C4-2B (cell line): Measurements from ENCODE around the gene PAM.

Source experiments
- ZFX ChIP-seq: fragments of 450-650 bp; IDR thresholded peaks from 2 replicates; pipeline ENCODE4 v1.6.1; 2017
- TF ChIP-seq, protein P1 (sequence below): fragments of 450-650 bp; conservative IDR thresholded peaks from 2 replicates; pipeline ENCODE4 v1.5.1; 2017; ENCODE audit warnings: mild to moderate bottlenecking

DNA sequence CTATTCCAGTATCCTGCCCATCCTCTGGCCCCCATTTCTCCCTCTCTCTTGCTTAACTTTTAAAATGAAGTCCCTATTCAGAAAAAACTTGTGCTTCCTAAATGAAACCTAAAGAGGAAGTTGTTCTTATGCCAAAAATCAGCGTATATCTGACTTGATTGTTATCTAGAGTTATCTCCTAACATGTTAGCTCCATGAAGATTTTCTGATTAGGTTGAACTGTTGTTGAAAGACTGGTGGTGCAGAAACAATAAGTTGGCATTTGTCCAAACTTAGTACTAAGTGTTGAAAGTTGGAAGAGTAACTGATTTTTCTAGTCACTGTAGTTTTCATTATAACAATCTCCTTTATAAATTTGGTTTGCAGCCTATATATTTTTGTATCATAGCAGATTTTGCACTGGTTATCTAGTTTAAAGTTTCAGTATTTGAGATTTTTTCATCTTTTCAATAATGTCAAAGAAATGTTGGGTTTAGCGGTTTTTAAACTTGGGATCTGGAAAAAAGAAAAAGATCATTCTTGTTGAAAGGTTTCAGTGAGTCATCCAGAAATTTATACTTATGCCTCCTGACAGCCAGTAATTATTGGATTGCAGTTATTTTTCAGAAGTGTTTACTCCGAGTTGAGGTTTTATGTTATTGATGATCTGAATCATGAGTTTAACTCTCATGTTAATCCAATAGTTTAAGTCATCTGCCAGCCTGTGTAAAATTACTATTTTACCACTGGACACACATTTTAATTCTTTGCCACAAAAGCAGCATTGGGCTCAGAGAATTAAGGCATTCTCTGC lies 60.6 kb downstream of the PAM start:
- TF ChIP-seq, protein P1, sequence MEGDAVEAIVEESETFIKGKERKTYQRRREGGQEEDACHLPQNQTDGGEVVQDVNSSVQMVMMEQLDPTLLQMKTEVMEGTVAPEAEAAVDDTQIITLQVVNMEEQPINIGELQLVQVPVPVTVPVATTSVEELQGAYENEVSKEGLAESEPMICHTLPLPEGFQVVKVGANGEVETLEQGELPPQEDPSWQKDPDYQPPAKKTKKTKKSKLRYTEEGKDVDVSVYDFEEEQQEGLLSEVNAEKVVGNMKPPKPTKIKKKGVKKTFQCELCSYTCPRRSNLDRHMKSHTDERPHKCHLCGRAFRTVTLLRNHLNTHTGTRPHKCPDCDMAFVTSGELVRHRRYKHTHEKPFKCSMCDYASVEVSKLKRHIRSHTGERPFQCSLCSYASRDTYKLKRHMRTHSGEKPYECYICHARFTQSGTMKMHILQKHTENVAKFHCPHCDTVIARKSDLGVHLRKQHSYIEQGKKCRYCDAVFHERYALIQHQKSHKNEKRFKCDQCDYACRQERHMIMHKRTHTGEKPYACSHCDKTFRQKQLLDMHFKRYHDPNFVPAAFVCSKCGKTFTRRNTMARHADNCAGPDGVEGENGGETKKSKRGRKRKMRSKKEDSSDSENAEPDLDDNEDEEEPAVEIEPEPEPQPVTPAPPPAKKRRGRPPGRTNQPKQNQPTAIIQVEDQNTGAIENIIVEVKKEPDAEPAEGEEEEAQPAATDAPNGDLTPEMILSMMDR, result no peak
- TF ChIP-seq ZFX, result no peak
